ENCODE data around the gene PRKAG2. TPM values are rescaled to one million over a fixed set of nuclear protein-coding genes. Genes with fewer than 3 reads are reported as not detected.
A peak's percentile ranks its signal among the peaks of the same experiment; 100 is the strongest.
"Not testable (repeated sequence)": the region's sequence is repeated elsewhere in the genome, so short reads cannot be mapped to it uniquely, and the experiment has no call there.

The PRKAG2 gene
- total and polyA plus RNA-seq, 2 experiments from 2014 or later, result 17.0 to 19.5 TPM

DNA sequence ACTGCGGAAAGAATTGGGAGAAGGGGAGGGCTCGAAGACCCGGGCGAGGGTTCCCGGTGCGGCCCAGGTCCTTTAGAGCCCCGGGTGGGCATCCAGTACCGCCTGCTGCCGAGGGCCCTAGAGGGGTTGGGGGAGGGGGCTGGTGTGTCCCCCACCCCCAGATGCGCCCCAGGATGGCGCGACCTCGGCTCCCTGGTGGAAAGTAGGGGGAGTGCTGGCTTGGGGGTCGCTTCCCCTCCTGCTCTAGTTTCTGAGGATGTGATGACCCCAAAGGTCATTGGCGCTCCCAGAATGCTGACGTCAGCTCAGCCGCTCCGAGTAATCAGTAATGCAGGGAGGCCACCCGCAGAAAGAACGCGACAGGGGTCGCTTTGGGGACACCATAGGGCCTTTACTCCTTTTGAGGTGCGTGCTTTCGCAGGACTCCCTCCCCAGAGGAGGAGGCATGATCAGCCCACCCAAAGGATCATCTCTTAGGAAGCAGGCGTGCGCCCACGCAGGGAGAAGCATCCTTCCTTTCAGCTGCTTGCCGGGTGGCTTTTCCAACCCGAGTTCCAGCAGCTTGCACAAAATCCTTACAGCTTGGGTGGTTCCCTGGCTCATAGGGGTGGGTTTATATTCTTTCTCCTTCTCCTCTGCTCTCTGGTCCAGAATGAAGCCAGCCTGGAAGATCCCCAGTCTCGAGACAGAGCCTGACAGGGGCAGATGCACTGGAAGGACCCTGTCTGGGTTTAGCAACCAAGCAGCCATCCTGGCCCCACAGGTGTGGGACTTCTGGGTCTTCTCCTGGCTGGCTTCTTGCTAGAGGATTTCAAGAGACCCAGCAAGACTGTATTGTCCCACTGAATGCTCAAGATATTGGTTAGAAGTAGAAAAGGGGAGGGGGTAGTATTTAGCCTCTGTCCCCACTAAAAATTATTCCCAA lies 1.3 kb upstream of the PRKAG2 start:
- no peak for DNase-seq
- peaks cover 66% of the 10 kb centered on the region for H3K27me3 ChIP-seq (replicated peaks; ENCODE audit: insufficient read depth)
- no peak overlapping the region for H3K4me2 ChIP-seq (ENCODE audit: unreplicated experiment)
- H3K79me2 ChIP-seq (ENCODE audit: insufficient read depth), result no peaks in the 10 kb centered on the region
- no peaks in the 10 kb centered on the region for H3F3A ChIP-seq (ENCODE audit: insufficient read depth)
- no peak overlapping the region for H3K27ac ChIP-seq
- H3K4me1 ChIP-seq (ENCODE audit: insufficient read depth), result no peaks in the 10 kb centered on the region
- H3K36me3 ChIP-seq (ENCODE audit: low read depth), result no peaks in the 10 kb centered on the region
- H3K9ac ChIP-seq, result no peak overlapping the region
- no peak overlapping the region for H2AFZ ChIP-seq
- no peaks in the 10 kb centered on the region for H4K20me1 ChIP-seq (ENCODE audit: insufficient read depth)
- in situ Hi-C loops (cut with MboI), result no loop called here
- TF ChIP-seq EZH2phosphoT487 (IDR thresholded peaks at IDR 0.05; ENCODE audit: insufficient read depth, low read depth) (no peak), EZH2 (IDR thresholded peaks at IDR 0.05; ENCODE audit: insufficient read depth, poor library complexity, severe bottlenecking) (peak; percentile 68)
- H3K9me3 ChIP-seq (ENCODE audit: low read depth), result no peaks in the 10 kb centered on the region
- H3K4me3 ChIP-seq, result no peak overlapping the region
- no peaks in the 10 kb centered on the region for H3K9me2 ChIP-seq (ENCODE audit: insufficient read depth)
- WGBS, 2 experiments (ENCODE audit: low coverage in 1 of 2, low lambda C conversion rate in 2 of 2, missing lambda C conversion rate in 2 of 2), result 6 to 7% methylated on average over 27 to 30 of the region's 30 CpGs

DNA sequence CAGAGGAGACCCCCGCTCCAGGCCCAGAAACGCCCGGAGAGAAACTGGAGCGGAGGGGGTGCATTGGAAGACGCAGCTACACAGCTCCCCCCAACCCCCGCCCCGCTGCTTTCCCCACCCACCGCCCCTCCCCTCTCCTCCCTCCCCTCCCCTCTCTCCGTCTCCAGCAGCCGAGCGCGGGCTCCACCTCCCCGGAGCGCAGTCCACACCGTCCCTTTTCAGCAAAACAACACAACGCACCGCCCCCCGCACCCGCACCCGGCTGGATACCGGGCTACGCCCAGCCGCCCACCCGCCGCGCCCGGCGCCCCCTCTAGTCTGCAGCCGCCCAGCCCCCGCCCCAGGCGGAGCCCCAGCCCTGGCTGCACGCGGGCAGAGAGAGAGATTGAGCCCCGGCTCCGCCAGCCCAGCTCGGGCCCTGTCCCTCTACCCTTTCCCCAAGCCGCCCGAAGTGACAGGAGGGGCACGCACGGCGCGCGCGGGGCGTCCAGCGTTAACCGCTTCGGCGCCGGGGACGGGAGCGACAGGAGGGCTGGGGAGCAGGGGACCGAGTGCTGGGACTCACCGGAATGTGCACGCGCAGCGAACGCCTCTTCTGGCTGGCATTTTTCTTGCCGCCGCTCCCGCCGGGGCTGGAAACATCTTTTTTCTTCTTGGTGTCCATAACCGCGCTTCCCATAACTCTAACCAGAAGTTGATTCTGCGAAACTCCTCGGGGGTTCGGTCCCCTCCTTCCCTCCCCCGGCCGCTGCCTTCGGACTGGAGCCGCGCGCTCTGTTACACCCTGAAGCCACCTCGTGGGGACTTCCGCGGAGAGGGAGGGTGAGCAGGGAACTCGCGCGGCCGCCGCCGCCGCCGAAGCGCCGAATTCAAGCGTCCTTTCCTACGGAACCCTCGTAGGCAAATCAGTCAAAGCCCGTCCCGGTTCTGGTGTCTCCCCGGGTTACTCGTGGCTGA lies 695 bp downstream of the PRKAG2 start:
- DNase-seq, result peak; percentile 40
- peak overlapping the region; percentile 74 for H3K4me2 ChIP-seq (ENCODE audit: unreplicated experiment)

DNA sequence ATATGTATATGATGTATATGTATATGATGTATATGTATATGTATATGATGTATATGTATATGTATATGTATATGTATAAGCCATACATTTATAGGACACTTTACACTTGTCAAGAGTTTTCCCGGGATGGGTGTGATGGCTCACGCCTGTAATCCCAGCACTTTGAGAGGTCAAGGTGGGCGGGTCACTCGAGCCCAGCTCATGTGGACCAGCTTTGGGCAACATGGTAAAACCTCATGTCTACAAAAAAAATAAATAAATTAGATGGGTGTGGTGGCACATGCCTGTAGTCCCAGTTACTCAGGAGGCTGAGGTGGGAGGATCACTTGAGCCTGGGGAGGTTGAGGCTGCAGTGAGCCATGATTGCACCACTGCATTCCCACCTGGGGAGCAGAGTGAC lies 2.4 kb downstream of the PRKAG2 start:
- not testable (repeated sequence) for H3K4me3 ChIP-seq; H3K9me3 ChIP-seq (ENCODE audit: low read depth)
- WGBS, 2 experiments (ENCODE audit: low coverage in 1 of 2, low lambda C conversion rate in 2 of 2, missing lambda C conversion rate in 2 of 2), result 26 to 28% methylated on average over 4 of the region's 4 CpGs

More for the DNA sequence above, 695 bp downstream of the PRKAG2 start:
- Histone ChIP-seq H3K9ac (no peak overlapping the region), H3F3A (ENCODE audit: insufficient read depth) (no peaks in the 10 kb centered on the region), H3K36me3 (ENCODE audit: low read depth) (no peaks in the 10 kb centered on the region), H3K9me3 (ENCODE audit: low read depth) (no peaks in the 10 kb centered on the region), H3K4me3 (peak overlapping the region; percentile 64), H3K27me3 (replicated peaks; ENCODE audit: insufficient read depth) (peaks cover 55% of the 10 kb centered on the region), H3K9me2 (ENCODE audit: insufficient read depth) (no peaks in the 10 kb centered on the region), H4K20me1 (ENCODE audit: insufficient read depth) (no peaks in the 10 kb centered on the region), H3K4me1 (ENCODE audit: insufficient read depth) (no peaks in the 10 kb centered on the region), H3K79me2 (ENCODE audit: insufficient read depth) (no peaks in the 10 kb centered on the region), H2AFZ (peak overlapping the region; percentile 75), H3K27ac (no peak overlapping the region)
- 2 to 3% methylated on average over 52 to 80 of the region's 93 CpGs for WGBS, 2 experiments (ENCODE audit: low coverage in 1 of 2, low lambda C conversion rate in 2 of 2, missing lambda C conversion rate in 2 of 2)
- in situ Hi-C loops (cut with MboI), result no loop called here
- peak; percentile 77 for TF ChIP-seq EZH2 (IDR thresholded peaks at IDR 0.05; ENCODE audit: insufficient read depth, poor library complexity, severe bottlenecking)
- no peak; the same call in 1 of the 2 replicates for TF ChIP-seq EZH2phosphoT487 (IDR thresholded peaks at IDR 0.05; ENCODE audit: insufficient read depth, low read depth)

DNA sequence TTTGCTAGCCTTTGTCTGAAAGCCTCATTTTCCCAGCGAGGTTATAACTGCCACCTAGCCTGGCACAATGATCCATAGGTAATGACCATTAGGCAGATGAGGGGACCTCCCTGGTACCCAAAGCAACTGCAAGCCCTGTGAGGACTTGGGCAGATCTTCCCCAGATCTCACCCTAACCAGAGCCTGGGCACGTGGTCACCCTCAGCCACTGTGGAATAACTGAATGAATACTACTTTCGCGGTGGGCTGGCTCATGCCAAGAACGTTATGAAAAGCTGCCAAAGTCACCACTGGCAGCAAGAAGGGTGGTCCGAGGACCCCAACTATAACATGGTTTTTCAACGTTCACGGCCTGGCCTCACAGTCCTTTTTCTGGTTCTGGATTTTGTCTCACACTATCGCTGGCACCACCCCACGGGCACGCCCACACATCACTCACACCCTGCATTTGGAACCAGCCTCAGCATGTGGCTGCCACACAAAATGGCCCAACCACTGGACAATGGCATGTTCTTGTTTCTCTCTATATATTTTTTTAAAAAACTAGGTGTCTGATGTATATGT lies 3.4 kb downstream of the PRKAG2 start:
- H4K20me1 ChIP-seq (ENCODE audit: insufficient read depth), result no peaks in the 10 kb centered on the region
- 9 to 13% methylated on average over 11 of the region's 11 CpGs for WGBS, 2 experiments (ENCODE audit: low coverage in 1 of 2, low lambda C conversion rate in 2 of 2, missing lambda C conversion rate in 2 of 2)

More for the DNA sequence above, 2.4 kb downstream of the PRKAG2 start:
- H3K36me3 ChIP-seq (ENCODE audit: low read depth); H3K4me1 ChIP-seq (ENCODE audit: insufficient read depth); H3K79me2 ChIP-seq (ENCODE audit: insufficient read depth); H3K4me2 ChIP-seq (ENCODE audit: unreplicated experiment); H3K9ac ChIP-seq; H4K20me1 ChIP-seq (ENCODE audit: insufficient read depth); H3K27ac ChIP-seq; H3F3A ChIP-seq (ENCODE audit: insufficient read depth); H2AFZ ChIP-seq; H3K9me2 ChIP-seq (ENCODE audit: insufficient read depth); in situ Hi-C loops (cut with MboI): not testable (repeated sequence)
- H3K27me3 ChIP-seq (replicated peaks; ENCODE audit: insufficient read depth), result peaks cover 55% of the 10 kb centered on the region
- DNase-seq, result peak; percentile 21

More for the DNA sequence above, 3.4 kb downstream of the PRKAG2 start:
- H3F3A ChIP-seq (ENCODE audit: insufficient read depth), result no peaks in the 10 kb centered on the region
- no peak overlapping the region for H3K4me3 ChIP-seq
- no peak overlapping the region for H3K27ac ChIP-seq
- no peak overlapping the region for H3K9ac ChIP-seq
- in situ Hi-C loops (cut with MboI), result no loop called here
- no peaks in the 10 kb centered on the region for H3K36me3 ChIP-seq (ENCODE audit: low read depth)
- no peak for TF ChIP-seq EZH2 (IDR thresholded peaks at IDR 0.05; ENCODE audit: insufficient read depth, poor library complexity, severe bottlenecking)
- TF ChIP-seq EZH2phosphoT487 (IDR thresholded peaks at IDR 0.05; ENCODE audit: insufficient read depth, low read depth), result no peak
- H3K27me3 ChIP-seq (replicated peaks; ENCODE audit: insufficient read depth), result peaks cover 50% of the 10 kb centered on the region
- no peak overlapping the region for H2AFZ ChIP-seq
- H3K9me2 ChIP-seq (ENCODE audit: insufficient read depth), result no peaks in the 10 kb centered on the region
- no peaks in the 10 kb centered on the region for H3K9me3 ChIP-seq (ENCODE audit: low read depth)
- DNase-seq, result peak; percentile 25
- H3K79me2 ChIP-seq (ENCODE audit: insufficient read depth), result no peaks in the 10 kb centered on the region
- no peaks in the 10 kb centered on the region for H3K4me1 ChIP-seq (ENCODE audit: insufficient read depth)
- no peak overlapping the region for H3K4me2 ChIP-seq (ENCODE audit: unreplicated experiment)
